Tibial nerve (tissue), 4 donors: ENCODE measurements around the gene JARID2. TPM values are rescaled to one million over a fixed set of nuclear protein-coding genes. Genes with fewer than 3 reads are reported as not detected.

ENCODE experiments used
- DNase-seq, 2 donors: peaks; one replicate each; pipeline ENCODE4 v3.0.0-alpha.2; 2019; ENCODE audit warnings: low spot score in 2 of 2
- H3K27ac ChIP-seq, 4 donors: fragments of 200-600 bp; sonication (generic) in 3 of 4; one replicate each; pipeline ENCODE4 v1.5.1; 2017 to 2019; ENCODE audit warnings: mild to moderate bottlenecking in 1 of 4
- H3K27me3 ChIP-seq, 2 donors: fragments of 200-600 bp; sonication (generic) in 1 of 2; one replicate each; pipeline versions ENCODE4 v1.5.1 to v1.6.0; 2017 to 2019
- H3K36me3 ChIP-seq, 3 donors: fragments of 200-600 bp; sonication (generic); one replicate each; pipeline ENCODE4 v1.5.1; 2018 to 2019
- H3K4me1 ChIP-seq, 4 donors: fragments of 200-600 bp; sonication (generic) in 3 of 4; one replicate each; pipeline ENCODE4 v1.5.1; 2017 to 2019
- H3K4me3 ChIP-seq, 4 donors: fragments of 200-600 bp; sonication (generic) in 3 of 4; one replicate each; pipeline ENCODE4 v1.5.1; 2017 to 2019; ENCODE audit warnings: mild to moderate bottlenecking in 1 of 4, moderate library complexity in 1 of 4
- H3K9me3 ChIP-seq, 4 donors: fragments of 200-600 bp; sonication (generic) in 3 of 4; one replicate each; pipeline ENCODE4 v1.5.1; 2017 to 2019
- CTCF ChIP-seq, 5 experiments: fragments of 200-600 bp in 3 of 5; fragments of 450-650 bp in 2 of 5; sonication (generic) in 3 of 5; IDR thresholded peaks; one replicate each; pipeline ENCODE4 v1.5.1; 2016 to 2019; ENCODE audit warnings: antibody characterized with exemption in 5 of 5, mild to moderate bottlenecking in 3 of 5, moderate library complexity in 2 of 5
- EP300 ChIP-seq, 2 donors: sonication (generic); formaldehyde crosslinking; IDR thresholded peaks; one replicate each; pipeline ENCODE4 v1.6.1; 2017; ENCODE audit warnings: antibody characterized with exemption in 2 of 2, mild to moderate bottlenecking in 1 of 2
- POLR2A ChIP-seq, 2 donors: fragments of 450-650 bp; IDR thresholded peaks; one replicate each; pipeline ENCODE4 v1.6.1; 2017; ENCODE audit warnings: antibody characterized with exemption in 2 of 2, mild to moderate bottlenecking in 2 of 2, moderate library complexity in 2 of 2
- WGBS, 2 donors: methylation state at CpG; one replicate each; pipeline ENCODE4 v1.1.5; 2018; 5-methylcytosine and 5-hydroxymethylcytosine counted together
- total RNA-seq, 4 donors: library from RNA; depleted of rRNA; stranded (reverse); fragments of >200 nt; gene quantifications; one replicate each; pipeline ENCODE4 v1.1.0, GENCODE V29; 2016

The JARID2 gene
- total RNA-seq, 4 donors from 2014 or later: 9.0 to 26.1 (median 9.8) TPM

DNA sequence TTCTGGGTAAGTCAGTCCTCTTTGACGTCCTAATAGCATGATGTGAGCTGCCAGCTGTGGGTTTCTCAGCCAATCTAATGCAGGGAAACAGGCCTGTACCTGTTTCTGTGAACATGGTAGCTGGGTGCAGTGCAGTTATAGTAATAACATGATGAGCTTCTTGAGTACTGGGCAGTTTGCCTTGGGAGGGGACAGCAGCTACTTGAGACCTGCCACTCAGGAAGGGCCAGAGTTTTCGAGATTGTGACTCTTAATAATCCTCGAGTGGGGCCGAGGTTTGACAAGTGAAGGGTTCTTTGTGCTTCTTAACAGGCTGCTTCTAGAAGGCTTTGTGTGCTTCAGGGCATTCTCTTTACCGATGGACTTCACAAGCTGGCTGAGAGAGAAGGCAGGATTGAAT lies 180.1 kb downstream of the JARID2 start:
- no peak overlapping the region for H3K4me3 ChIP-seq
- peaks cover 0 to 41% (median 27%) of the 10 kb centered on the region in 4 donors for H3K4me1 ChIP-seq
- no peak overlapping the region for H3K27ac ChIP-seq
- H3K9me3 ChIP-seq: no peaks in the 10 kb centered on the region
- TF ChIP-seq POLR2A (IDR thresholded peaks at IDR 0.05) (no peak), EP300 (IDR thresholded peaks at IDR 0.05) (no peak), CTCF (IDR thresholded peaks at IDR 0.05) (no peak)
- WGBS, 2 donors: 76 to 78% methylated on average over 5 of the region's 5 CpGs
- no peaks in the 10 kb centered on the region for H3K27me3 ChIP-seq
- peaks cover 0 to 1% (median 0%) of the 10 kb centered on the region in 3 donors for H3K36me3 ChIP-seq
- no peak for DNase-seq

- Histone ChIP-seq H3K4me3 (no peak overlapping the region), H3K4me1 (peaks cover 0 to 46% (median 31%) of the 10 kb centered on the region in 4 donors)
These were observed 180.5 kb downstream of the JARID2 start for GRCh38 chr6:15426395-15426794.

GRCh38 chr6:15426901-15427300 lies 181.0 kb downstream of the JARID2 start:
- Histone ChIP-seq H3K4me1 (peaks cover 0 to 51% (median 32%) of the 10 kb centered on the region in 4 donors), H3K36me3 (no peaks in the 10 kb centered on the region), H3K4me3 (no peak overlapping the region), H3K27me3 (no peaks in the 10 kb centered on the region), H3K9me3 (no peaks in the 10 kb centered on the region), H3K27ac (no peak overlapping the region)
- no peak for TF ChIP-seq CTCF (IDR thresholded peaks at IDR 0.05)
- TF ChIP-seq EP300 (IDR thresholded peaks at IDR 0.05): no peak
- no peak for TF ChIP-seq POLR2A (IDR thresholded peaks at IDR 0.05)
- DNase-seq: no peak
- 73 to 78% methylated on average over 3 of the region's 3 CpGs for WGBS, 2 donors

More at GRCh38 chr6:15426395-15426794, 180.5 kb downstream of the JARID2 start:
- no peaks in the 10 kb centered on the region for H3K27me3 ChIP-seq
- no peak overlapping the region for H3K27ac ChIP-seq
- no peaks in the 10 kb centered on the region for H3K36me3 ChIP-seq
- no peaks in the 10 kb centered on the region for H3K9me3 ChIP-seq
- DNase-seq: no peak
- no peak for TF ChIP-seq POLR2A (IDR thresholded peaks at IDR 0.05)
- TF ChIP-seq EP300 (IDR thresholded peaks at IDR 0.05): no peak
- TF ChIP-seq CTCF (IDR thresholded peaks at IDR 0.05): no peak
- WGBS, 2 donors: 97% methylated on average over 2 of the region's 2 CpGs

DNA sequence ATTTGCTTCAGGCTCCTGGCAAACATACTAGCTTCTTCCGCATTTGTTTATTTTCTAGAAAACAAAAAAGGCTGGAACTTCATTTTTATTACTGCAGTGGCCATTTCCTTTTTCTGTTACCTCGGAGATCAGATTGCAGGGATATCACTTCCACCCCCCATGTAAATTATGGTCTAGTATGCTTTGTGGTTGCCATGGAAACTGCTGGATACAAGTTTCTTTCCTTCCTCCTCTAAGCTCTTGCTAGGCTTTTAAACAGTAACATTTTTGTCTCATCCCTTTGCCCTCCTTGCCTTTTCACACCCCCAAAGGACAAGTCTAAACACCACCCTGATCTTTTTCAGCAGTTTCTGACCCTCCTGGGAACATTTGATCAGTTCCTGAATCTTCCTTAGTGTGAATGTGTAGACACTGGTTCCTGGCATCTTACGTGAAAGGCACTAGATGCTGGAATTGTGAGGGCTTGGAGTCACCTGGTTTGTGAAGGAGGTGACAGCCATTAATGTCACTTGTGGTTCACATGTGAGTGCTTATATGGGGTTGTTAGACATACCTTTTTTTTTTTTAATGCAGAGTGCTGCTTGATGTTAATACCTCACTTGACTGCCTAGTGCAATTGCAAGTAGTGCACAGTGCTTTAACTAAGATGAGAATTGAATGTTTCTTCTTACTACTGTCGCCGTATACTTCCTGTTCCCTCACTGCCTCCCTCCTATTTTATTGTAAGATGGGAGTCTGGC lies 181.6 kb downstream of the JARID2 start:
- no peaks in the 10 kb centered on the region for H3K36me3 ChIP-seq
- H3K4me1 ChIP-seq: peaks cover 0 to 52% (median 32%) of the 10 kb centered on the region in 4 donors
- no peaks in the 10 kb centered on the region for H3K27me3 ChIP-seq
- no peak for DNase-seq
- H3K9me3 ChIP-seq: no peaks in the 10 kb centered on the region
- no peak overlapping the region for H3K4me3 ChIP-seq
- H3K27ac ChIP-seq: peak overlapping the region in 1 of 4 donors; percentile 6
- WGBS, 2 donors: 60 to 64% methylated on average over 5 of the region's 5 CpGs
- no peak for TF ChIP-seq CTCF (IDR thresholded peaks at IDR 0.05)
- no peak for TF ChIP-seq POLR2A (IDR thresholded peaks at IDR 0.05)
- TF ChIP-seq EP300 (IDR thresholded peaks at IDR 0.05): no peak
